Upper lobe of right lung (tissue), 1 donor: ENCODE data around the gene ANKDD1B. TPM values are rescaled to one million over a fixed set of nuclear protein-coding genes. Genes with fewer than 3 reads are reported as not detected.
"Not testable (repeated sequence)": the region's sequence is repeated elsewhere in the genome, so short reads cannot be mapped to it uniquely, and the experiment has no call there.

Experiments
- ATAC-seq: fragments of 200-7000 bp; cut with Tn5 transposase; one replicate; pipeline ENCODE4 v1.9.1; 2020; ENCODE audit warnings: mild to moderate bottlenecking, moderate library complexity
- DNase-seq: peaks from one replicate; pipeline ENCODE4 v3.0.0-alpha.2; 2020
- H3K27ac ChIP-seq: fragments of 200-600 bp; one replicate; pipeline ENCODE4 v1.8.0; 2022
- H3K27me3 ChIP-seq: fragments of 200-600 bp; one replicate; pipeline ENCODE4 v1.8.0; 2022; ENCODE audit warnings: mild to moderate bottlenecking
- H3K36me3 ChIP-seq: fragments of 200-600 bp; one replicate; pipeline ENCODE4 v1.8.0; 2022
- H3K4me1 ChIP-seq: fragments of 200-600 bp; one replicate; pipeline ENCODE4 v1.8.0; 2022
- H3K4me3 ChIP-seq: fragments of 200-600 bp; one replicate; pipeline ENCODE4 v1.8.0; 2022; ENCODE audit warnings: mild to moderate bottlenecking
- H3K9me3 ChIP-seq: fragments of 200-600 bp; one replicate; pipeline ENCODE4 v1.8.0; 2022
- CTCF ChIP-seq: fragments of 200-600 bp; IDR thresholded peaks from one replicate; pipeline ENCODE4 v1.8.0; 2022; ENCODE audit warnings: antibody characterized with exemption
- intact Hi-C: fragments of 100-400 bp; cut with DNase I; formaldehyde crosslinking; loops from one replicate; pipeline ENCODE4 v1.11.0; 2022
- total RNA-seq: library from RNA; stranded (reverse); fragmentation: NEBNext Ultra II Directional; extraction: Animal tissue kit (Norgen Biotek cat#: 25700); gene quantifications from one replicate; pipeline ENCODE4 v1.2.1, GENCODE V29; 2021
- donor health status: DM: no; HTN: yes; CAD: no; lungs with severe emphysema.

ANKDD1B gene
- total RNA-seq, 1 donor from 2014 or later = 3.7 TPM

DNA sequence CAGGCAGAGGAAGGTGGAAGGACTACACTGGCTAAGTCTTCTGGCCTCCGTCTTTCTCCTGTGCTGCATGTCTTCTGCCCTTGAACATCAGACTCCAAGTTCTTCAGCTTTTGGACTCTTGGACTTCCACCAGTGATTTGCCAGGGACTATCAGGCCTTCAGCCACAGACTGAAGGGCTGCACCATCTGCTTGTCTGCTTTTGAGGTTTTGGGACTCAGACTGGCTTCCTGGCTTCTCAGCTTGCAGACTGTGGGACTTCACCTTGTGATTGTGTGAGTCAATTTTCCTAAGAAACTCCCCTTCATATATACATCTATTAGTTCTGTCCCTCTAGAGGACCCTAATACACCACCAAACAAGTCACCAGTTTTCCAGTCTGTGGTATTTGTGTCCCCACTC is 9.7 kb upstream of the ANKDD1B start:
- ATAC-seq = no peak
- Histone ChIP-seq H3K4me1 (no peaks in the 10 kb centered on the region), H3K4me3 (no peak overlapping the region), H3K36me3 (peaks cover 17% of the 10 kb centered on the region), H3K27me3 (no peaks in the 10 kb centered on the region), H3K27ac (no peak overlapping the region), H3K9me3 (no peaks in the 10 kb centered on the region)
- no peak for TF ChIP-seq CTCF
- no peak for DNase-seq
- intact Hi-C loops = no loop called here

- no peaks in the 10 kb centered on the region for H3K27me3 ChIP-seq
- ATAC-seq (no peak), DNase-seq (no peak)
- peaks cover 13% of the 10 kb centered on the region for H3K36me3 ChIP-seq
- H3K9me3 ChIP-seq = no peaks in the 10 kb centered on the region
- no peak overlapping the region for H3K4me3 ChIP-seq
- no peak for TF ChIP-seq CTCF
- no peaks in the 10 kb centered on the region for H3K4me1 ChIP-seq
- intact Hi-C loops = no loop called here
- H3K27ac ChIP-seq = no peak overlapping the region
Observed at GRCh38 chr5:75601996-75602395, 9.3 kb upstream of the ANKDD1B start.

DNA sequence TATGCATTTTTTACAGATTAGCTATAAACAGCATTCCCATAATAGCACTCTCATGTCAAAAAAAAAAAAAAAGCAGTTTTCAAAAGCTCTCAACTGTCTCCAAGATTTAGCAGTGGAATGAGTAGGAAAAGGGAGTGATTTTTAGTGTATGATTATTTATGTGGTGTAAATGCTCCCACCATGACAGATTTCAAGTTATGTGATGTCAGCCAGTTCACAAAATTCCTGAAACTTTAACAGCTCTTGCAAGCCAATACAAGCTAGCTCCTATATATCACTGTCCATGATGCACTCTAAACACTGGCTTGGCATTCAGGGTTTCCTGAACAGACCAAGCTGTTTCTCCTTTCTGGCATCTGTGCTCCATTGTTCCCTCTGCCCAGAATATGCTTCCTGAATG is 7.9 kb upstream of the ANKDD1B start:
- no peak overlapping the region for H3K27ac ChIP-seq
- H3K4me3 ChIP-seq = no peak overlapping the region
- DNase-seq = no peak
- H3K36me3 ChIP-seq = peaks cover 13% of the 10 kb centered on the region
- no peaks in the 10 kb centered on the region for H3K9me3 ChIP-seq
- no peak for ATAC-seq
- intact Hi-C loops = no loop called here
- H3K4me1 ChIP-seq = no peaks in the 10 kb centered on the region
- H3K27me3 ChIP-seq = no peaks in the 10 kb centered on the region
- TF ChIP-seq CTCF = no peak

- intact Hi-C loops = no loop called here
- Histone ChIP-seq H3K4me1 (no peaks in the 10 kb centered on the region), H3K9me3 (no peaks in the 10 kb centered on the region), H3K36me3 (peaks cover 13% of the 10 kb centered on the region), H3K27ac (no peak overlapping the region), H3K27me3 (no peaks in the 10 kb centered on the region), H3K4me3 (no peak overlapping the region)
- TF ChIP-seq CTCF = no peak
- ATAC-seq (no peak), DNase-seq (no peak)
Observed at GRCh38 chr5:75603821-75604220, 7.4 kb upstream of the ANKDD1B start.

DNA sequence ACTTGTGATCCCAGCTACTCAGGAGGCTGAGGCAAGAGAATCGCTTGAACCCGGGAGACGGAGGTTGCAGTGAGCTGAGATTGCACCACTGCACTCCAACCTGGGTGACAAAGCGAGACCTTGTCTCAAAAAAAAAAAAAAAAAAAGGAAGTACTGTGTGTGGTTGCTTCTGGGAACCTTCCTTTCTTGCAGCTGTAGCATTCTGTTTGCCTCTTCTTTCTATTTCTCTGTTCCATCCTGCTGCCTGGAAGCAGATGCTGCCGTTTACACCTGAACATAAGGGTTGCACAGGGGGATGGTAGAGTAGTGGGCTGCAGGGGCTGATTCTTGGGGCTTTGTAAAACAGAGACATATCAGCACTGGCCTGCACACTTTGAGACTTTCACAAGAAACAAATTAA is 3.9 kb upstream of the ANKDD1B start:
- H3K27me3 ChIP-seq, H3K36me3 ChIP-seq, H3K4me1 ChIP-seq, H3K4me3 ChIP-seq, H3K9me3 ChIP-seq, intact Hi-C loops, H3K27ac ChIP-seq, DNase-seq, ATAC-seq: not testable (repeated sequence)

DNA sequence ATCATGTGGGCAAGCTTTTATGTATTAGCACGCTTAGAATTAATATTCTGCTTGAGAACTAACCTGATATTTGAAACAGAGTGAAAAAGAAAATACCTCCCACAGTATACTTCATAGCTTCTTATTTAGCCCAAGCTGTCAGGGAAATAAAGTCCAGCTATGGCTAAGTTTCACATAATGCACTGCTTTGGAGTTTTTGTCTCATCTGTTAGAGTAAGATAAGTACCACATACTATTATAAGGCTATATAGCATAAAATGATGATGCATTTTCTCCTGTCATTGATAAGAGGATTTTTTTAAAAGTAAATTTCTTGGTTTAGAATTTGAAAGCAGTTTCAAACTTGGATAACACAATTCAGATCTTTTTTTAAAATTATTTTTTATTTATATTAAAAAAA is 2.4 kb upstream of the ANKDD1B start:
- no peaks in the 10 kb centered on the region for H3K36me3 ChIP-seq
- no peaks in the 10 kb centered on the region for H3K9me3 ChIP-seq
- H3K27ac ChIP-seq = no peak overlapping the region
- intact Hi-C loops = no loop called here
- no peak overlapping the region for H3K4me3 ChIP-seq
- H3K27me3 ChIP-seq = no peaks in the 10 kb centered on the region
- no peak for DNase-seq
- TF ChIP-seq CTCF = no peak
- ATAC-seq = no peak
- H3K4me1 ChIP-seq = peaks cover 6% of the 10 kb centered on the region
